ENCODE measurements around the gene MAN1B1. TPM values are rescaled to one million over a fixed set of nuclear protein-coding genes. Genes with fewer than 3 reads are reported as not detected.
A peak's percentile ranks its signal among the peaks of the same experiment; 100 is the strongest.
"Not testable (repeated sequence)": the region's sequence is repeated elsewhere in the genome, so short reads cannot be mapped to it uniquely, and the experiment has no call there.

MAN1B1 gene
- polyA plus RNA-seq, 2 of the 4 experiments (the other 2 are of a cell fraction): 31.7 to 48.6 TPM

- not testable (repeated sequence) for H3K4me2 ChIP-seq; DNase-seq (ENCODE audit: low read depth in 1 of 2, low spot score in 1 of 2); H3K9me3 ChIP-seq; FAIRE-seq; H3K27ac ChIP-seq; H3K4me3 ChIP-seq; ATAC-seq
- CTCF ChIA-PET: interaction anchor here (0.8 to 10.8 kb wide), 27 partner anchors 9 to 143 kb away, joined by 3 to 113 read pairs (median 4); partner anchors contain the start of genes CYSRT1, MAN1B1, RNF208 and RNF224
- peaks cover 14% of the 10 kb centered on the region; the same call in 2 of the 3 replicates for H3K4me1 ChIP-seq
- 80% methylated on average over 12 of the region's 12 CpGs for WGBS (ENCODE audit: missing lambda C conversion rate)
- POLR2A ChIA-PET: interaction anchor here (0.8 kb wide), 1 partner anchor 90 kb away, joined by 4 read pairs; no protein-coding TSS in a partner anchor
Measured at GRCh38 chr9:137118092-137118603, 31.4 kb downstream of the MAN1B1 start.

GRCh38 chr9:137121927-137122795 lies 35.4 kb downstream of the MAN1B1 start:
- H3K4me3 ChIP-seq; H3K27ac ChIP-seq; H3K9me3 ChIP-seq; DNase-seq (ENCODE audit: low read depth in 1 of 2, low spot score in 1 of 2); POLR2A ChIA-PET; FAIRE-seq: not testable (repeated sequence)
- CTCF ChIA-PET: interaction anchor here (0.8 to 10.8 kb wide), 12 partner anchors 15 to 315 kb away, joined by 3 to 113 read pairs (median 5); partner anchors contain the start of genes CYSRT1, RNF208, RNF224 and TMEM210
- WGBS (ENCODE audit: missing lambda C conversion rate): 74% methylated on average over 20 of the region's 25 CpGs
- Histone ChIP-seq H3K4me2 (peak overlapping the region; percentile 59), H3K4me1 (peaks cover 17% of the 10 kb centered on the region)
- ATAC-seq: peak in 1 of 2 experiments; percentile 26; a peak in 1 of 6 replicates

- ATAC-seq; H3K9me3 ChIP-seq; H3K4me2 ChIP-seq; FAIRE-seq; DNase-seq (ENCODE audit: low read depth in 1 of 2, low spot score in 1 of 2); H3K27ac ChIP-seq; H3K4me3 ChIP-seq; POLR2A ChIA-PET: not testable (repeated sequence)
- peaks cover 18% of the 10 kb centered on the region for H3K4me1 ChIP-seq
- CTCF ChIA-PET: interaction anchor here (0.8 to 10.8 kb wide), 15 partner anchors 16 to 316 kb away, joined by 3 to 113 read pairs (median 5); partner anchors contain the start of genes CYSRT1, NPDC1, RNF208 and RNF224
- 93% methylated on average over 16 of the region's 16 CpGs for WGBS (ENCODE audit: missing lambda C conversion rate)
Measured at GRCh38 chr9:137122796-137123467, 36.1 kb downstream of the MAN1B1 start.

- peaks cover 23% of the 10 kb centered on the region for H3K4me1 ChIP-seq
- TF ChIP-seq, protein P1, sequence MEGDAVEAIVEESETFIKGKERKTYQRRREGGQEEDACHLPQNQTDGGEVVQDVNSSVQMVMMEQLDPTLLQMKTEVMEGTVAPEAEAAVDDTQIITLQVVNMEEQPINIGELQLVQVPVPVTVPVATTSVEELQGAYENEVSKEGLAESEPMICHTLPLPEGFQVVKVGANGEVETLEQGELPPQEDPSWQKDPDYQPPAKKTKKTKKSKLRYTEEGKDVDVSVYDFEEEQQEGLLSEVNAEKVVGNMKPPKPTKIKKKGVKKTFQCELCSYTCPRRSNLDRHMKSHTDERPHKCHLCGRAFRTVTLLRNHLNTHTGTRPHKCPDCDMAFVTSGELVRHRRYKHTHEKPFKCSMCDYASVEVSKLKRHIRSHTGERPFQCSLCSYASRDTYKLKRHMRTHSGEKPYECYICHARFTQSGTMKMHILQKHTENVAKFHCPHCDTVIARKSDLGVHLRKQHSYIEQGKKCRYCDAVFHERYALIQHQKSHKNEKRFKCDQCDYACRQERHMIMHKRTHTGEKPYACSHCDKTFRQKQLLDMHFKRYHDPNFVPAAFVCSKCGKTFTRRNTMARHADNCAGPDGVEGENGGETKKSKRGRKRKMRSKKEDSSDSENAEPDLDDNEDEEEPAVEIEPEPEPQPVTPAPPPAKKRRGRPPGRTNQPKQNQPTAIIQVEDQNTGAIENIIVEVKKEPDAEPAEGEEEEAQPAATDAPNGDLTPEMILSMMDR (IDR thresholded peaks at IDR 0.05): no peak
- TF ChIP-seq RAD21 (conservative IDR thresholded peaks at IDR 0.05 in 1 of 2, IDR thresholded peaks at IDR 0.05 in 1 of 2): no peak
- TF ChIP-seq RFX5 (IDR thresholded peaks at IDR 0.05): no peak
- no peak for TF ChIP-seq EP300 (IDR thresholded peaks at IDR 0.05)
- TF ChIP-seq FOXS1 (CRISPR knock-in tag; IDR thresholded peaks at IDR 0.05): no peak
- no peak for TF ChIP-seq ZSCAN20 (CRISPR knock-in tag; IDR thresholded peaks at IDR 0.05)
- TF ChIP-seq, protein P2, sequence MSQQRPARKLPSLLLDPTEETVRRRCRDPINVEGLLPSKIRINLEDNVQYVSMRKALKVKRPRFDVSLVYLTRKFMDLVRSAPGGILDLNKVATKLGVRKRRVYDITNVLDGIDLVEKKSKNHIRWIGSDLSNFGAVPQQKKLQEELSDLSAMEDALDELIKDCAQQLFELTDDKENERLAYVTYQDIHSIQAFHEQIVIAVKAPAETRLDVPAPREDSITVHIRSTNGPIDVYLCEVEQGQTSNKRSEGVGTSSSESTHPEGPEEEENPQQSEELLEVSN (IDR thresholded peaks at IDR 0.05; ENCODE audit: borderline replicate concordance, low read depth): no peak
- no peak for TF ChIP-seq JUN (IDR thresholded peaks at IDR 0.05)
- no peak for DNase-seq (ENCODE audit: low read depth in 1 of 2, low spot score in 1 of 2)
- FAIRE-seq: no peak
- no peak overlapping the region for H3K27ac ChIP-seq
- no peak overlapping the region for H3K4me3 ChIP-seq
- ChIA-PET CTCF (interaction anchor here (0.8 to 10.8 kb wide), 13 partner anchors 16 to 115 kb away, joined by 3 to 113 read pairs (median 5); partner anchors contain the start of genes CYSRT1, NPDC1, RNF208 and RNF224), POLR2A (no interaction called here)
- ATAC-seq: no peak
- H3K9me3 ChIP-seq: no peaks in the 10 kb centered on the region
- WGBS (ENCODE audit: missing lambda C conversion rate): 80% methylated on average over 5 of the region's 5 CpGs
- H3K4me2 ChIP-seq: no peak overlapping the region
Measured at GRCh38 chr9:137123468-137123837, 36.7 kb downstream of the MAN1B1 start.

DNA sequence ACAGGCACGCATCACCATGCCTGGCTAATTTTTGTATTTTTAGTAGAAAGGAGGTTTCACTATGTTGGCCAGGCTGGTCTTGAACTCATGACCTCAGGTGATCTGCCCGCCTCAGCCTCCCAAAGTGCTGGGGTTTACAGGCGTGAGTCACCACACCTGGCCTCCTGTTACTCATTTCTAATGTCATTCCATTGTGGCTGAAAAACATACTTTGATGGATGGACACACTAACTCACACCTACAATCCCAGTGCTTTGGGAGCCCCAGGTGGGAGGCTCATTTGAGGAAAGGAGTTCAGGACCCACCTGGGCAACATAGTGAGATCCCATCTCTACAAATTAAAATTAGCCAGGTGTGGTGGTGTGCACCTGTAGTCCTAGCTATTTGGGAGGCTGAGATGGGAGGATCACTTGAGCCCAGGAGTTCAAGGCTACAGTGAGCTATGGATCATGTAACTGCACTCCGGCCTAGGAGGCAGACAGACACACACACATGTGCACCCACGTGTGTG lies 37.2 kb downstream of the MAN1B1 start:
- ATAC-seq; H3K9me3 ChIP-seq; DNase-seq (ENCODE audit: low read depth in 1 of 2, low spot score in 1 of 2); H3K4me3 ChIP-seq; FAIRE-seq; H3K27ac ChIP-seq; H3K4me2 ChIP-seq; POLR2A ChIA-PET: not testable (repeated sequence)
- CTCF ChIA-PET: interaction anchor here (1.1 to 10.8 kb wide), 8 partner anchors 18 to 112 kb away, joined by 3 to 113 read pairs (median 5); partner anchors contain the start of genes CYSRT1, NPDC1, RNF208 and RNF224
- H3K4me1 ChIP-seq: peaks cover 25% of the 10 kb centered on the region
- 93% methylated on average over 5 of the region's 5 CpGs for WGBS (ENCODE audit: missing lambda C conversion rate)
